ENCODE results near the gene SLC25A34.

The SLC25A34 gene

DNA sequence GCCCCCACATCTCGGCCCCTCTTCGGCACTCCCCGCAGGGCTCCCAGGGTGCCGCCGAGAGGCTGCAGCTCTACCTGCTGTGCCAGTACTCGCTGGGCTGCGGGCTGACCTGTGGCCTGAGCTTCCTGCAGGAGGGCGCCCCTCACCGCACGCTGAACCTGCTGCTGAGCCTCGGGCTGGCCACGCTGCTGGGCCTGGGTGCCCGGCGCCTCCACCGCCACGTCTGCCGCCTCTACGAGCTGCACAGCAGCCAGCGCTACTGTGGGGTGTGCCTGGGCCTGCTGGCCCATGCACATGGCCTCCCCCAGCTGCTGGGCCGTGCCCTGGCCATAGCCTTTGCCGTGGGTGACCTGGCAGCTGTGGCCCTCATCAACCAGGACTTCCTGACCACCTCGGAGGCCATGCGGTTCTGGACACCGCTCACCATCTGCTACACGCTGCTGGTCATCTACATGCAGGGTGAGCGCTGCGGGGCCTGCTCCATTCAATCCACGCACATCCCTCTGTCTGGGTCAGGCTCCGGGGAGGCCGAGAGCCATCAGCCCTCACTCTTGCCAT is 8.1 kb downstream of the SLC25A34 start:
- Histone ChIP-seq H3K36me3 (ENCODE audit: insufficient read depth, low read length) (no peaks in the 10 kb centered on the region), H3K9me3 (ENCODE audit: control insufficient read depth, insufficient read depth, low read length) (no peaks in the 10 kb centered on the region), H3K9ac (ENCODE audit: low read depth, low read length) (no peak overlapping the region), H3K4me1 (ENCODE audit: insufficient read depth, low read length) (peaks cover 6% of the 10 kb centered on the region; the same call in 1 of the 2 replicates)

DNA sequence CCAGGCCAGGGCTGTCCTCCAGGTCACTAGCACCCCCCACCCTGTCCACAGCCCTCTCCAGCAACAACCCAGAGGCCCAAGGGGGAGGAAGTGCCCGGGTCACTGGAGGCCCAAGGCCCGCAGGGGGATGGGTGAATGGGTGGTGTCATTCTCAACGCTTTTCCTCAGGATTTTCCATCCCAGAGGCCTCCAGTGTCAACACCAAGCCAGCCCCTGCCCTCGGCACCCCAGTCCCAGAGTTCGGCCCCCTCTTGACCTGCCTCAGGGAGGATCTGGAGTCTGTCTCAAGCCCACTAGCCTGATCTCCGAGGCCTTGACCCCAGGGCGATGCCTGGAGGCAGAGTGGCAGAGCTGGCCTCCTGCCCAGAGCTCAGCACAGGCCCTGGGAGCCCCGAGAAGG is 11.3 kb downstream of the SLC25A34 start:
- no peaks in the 10 kb centered on the region for H3K9me3 ChIP-seq (ENCODE audit: control insufficient read depth, insufficient read depth, low read length)
- H3K36me3 ChIP-seq (ENCODE audit: insufficient read depth, low read length), result no peaks in the 10 kb centered on the region
- H3K9ac ChIP-seq (ENCODE audit: low read depth, low read length), result no peak overlapping the region
- H3K4me1 ChIP-seq (ENCODE audit: insufficient read depth, low read length), result peaks cover 13% of the 10 kb centered on the region; the same call in 1 of the 2 replicates

DNA sequence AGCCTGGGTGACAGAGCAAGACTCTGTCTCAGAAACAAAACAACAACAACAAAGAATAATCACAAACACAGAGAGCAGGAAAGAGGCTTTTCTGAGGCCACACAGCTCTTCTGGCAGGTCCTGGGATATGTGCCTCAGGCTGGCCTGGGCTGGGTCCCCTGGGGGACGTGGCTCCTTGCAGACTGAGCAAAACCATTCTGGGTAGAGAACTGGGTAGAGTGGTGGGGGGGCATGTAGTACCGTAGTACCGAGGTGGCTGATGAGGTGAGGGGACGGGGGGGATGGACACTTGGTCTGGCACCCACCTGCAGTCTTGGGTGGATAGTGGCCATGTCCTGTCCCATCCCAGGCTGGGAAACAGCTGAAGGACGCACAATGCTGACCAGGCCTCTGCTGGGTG is 12.2 kb downstream of the SLC25A34 start:
- no peaks in the 10 kb centered on the region for H3K9me3 ChIP-seq (ENCODE audit: control insufficient read depth, insufficient read depth, low read length)
- H3K4me1 ChIP-seq (ENCODE audit: insufficient read depth, low read length), result peaks cover 13% of the 10 kb centered on the region; the same call in 1 of the 2 replicates

DNA sequence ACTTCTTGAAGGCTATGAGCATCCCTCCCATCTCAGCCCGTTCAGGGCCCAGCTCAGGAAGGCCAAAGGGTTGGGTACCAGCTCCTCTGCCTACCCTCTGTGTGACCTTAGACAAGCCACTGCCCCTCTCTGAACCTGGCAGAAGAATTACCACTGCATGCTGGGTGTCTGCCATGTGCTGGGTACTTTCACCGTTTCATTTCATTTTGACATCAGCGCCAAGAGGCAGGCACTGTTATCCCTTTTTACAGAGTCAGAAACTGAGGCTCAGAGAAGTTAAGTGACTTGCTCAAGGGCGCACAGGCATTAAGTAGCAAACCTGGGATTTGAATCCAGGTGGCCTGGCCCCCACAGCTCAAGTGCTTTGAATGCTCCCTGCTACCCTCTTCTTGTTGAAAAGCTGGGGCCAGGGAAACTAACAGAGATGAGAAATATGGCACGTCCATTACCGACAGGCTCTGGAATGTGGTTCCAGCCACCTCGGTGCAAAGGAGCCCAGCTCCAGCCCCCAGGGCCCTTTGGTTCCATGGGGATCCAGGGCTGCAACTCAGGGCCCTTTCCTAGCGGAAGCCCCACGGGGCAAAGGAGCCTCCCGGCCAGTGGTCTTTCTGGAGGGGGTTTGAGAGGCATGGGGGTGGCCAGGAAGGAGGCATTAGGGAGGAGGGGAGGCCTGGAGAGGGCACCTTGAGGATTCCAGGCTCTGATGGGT is 12.8 kb downstream of the SLC25A34 start:
- Histone ChIP-seq H3K36me3 (ENCODE audit: insufficient read depth, low read length) (no peaks in the 10 kb centered on the region), H3K4me1 (ENCODE audit: insufficient read depth, low read length) (peaks cover 13% of the 10 kb centered on the region; the same call in 1 of the 2 replicates), H3K9ac (ENCODE audit: low read depth, low read length) (no peak overlapping the region)

More for the DNA sequence above, 12.2 kb downstream of the SLC25A34 start:
- Histone ChIP-seq H3K36me3 (ENCODE audit: insufficient read depth, low read length) (no peaks in the 10 kb centered on the region), H3K9ac (ENCODE audit: low read depth, low read length) (no peak overlapping the region)

DNA sequence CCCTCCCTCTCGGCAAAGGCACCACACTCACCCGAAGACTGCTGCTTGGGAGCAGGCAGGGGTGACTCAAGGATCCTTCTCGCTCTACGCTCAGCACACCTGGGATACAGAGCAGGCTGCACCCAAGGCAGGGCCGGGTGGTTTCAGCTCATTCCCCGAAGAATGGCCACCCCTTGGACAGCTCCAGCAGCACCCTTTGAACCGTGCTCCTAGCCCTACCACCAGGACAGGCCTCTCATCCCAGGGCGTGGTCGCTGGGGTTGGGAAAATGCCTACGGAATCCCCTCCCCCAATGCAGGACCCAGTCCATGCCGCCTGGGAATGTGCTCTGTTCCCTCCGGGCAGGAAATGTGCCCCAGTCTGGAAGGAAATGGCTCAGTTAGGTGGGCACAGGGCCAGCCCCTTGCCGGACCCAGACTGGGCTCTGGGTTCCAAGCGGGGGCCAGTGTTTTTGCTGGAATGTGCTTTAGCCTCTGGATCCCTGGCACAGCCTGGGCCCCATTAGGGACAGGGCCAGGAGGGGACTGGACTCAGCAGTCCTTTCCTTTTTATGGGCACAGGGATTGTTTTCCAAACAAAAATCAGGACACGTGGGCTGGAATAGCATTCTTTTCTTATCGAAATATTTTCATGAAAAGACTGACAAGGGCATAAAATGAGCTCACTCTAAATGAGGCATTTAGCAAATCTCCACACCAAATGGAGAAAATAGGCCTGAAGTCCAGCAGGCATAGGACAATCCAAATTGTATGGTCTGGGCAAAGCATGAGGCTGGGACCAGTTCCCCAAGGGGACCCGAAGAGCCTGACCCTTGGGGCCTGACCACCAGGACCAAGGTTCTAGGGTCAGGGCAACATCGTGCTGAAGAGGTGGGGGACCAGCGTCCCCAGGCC is 13.6 kb downstream of the SLC25A34 start:
- Histone ChIP-seq H3K4me1 (ENCODE audit: insufficient read depth, low read length) (peaks cover 13% of the 10 kb centered on the region; the same call in 1 of the 2 replicates), H3K36me3 (ENCODE audit: insufficient read depth, low read length) (no peaks in the 10 kb centered on the region), H3K9me3 (ENCODE audit: control insufficient read depth, insufficient read depth, low read length) (no peaks in the 10 kb centered on the region), H3K9ac (ENCODE audit: low read depth, low read length) (no peak overlapping the region; the same call in 1 of the 2 replicates)

More for the DNA sequence above, 12.8 kb downstream of the SLC25A34 start:
- no peaks in the 10 kb centered on the region for H3K9me3 ChIP-seq (ENCODE audit: control insufficient read depth, insufficient read depth, low read length)

DNA sequence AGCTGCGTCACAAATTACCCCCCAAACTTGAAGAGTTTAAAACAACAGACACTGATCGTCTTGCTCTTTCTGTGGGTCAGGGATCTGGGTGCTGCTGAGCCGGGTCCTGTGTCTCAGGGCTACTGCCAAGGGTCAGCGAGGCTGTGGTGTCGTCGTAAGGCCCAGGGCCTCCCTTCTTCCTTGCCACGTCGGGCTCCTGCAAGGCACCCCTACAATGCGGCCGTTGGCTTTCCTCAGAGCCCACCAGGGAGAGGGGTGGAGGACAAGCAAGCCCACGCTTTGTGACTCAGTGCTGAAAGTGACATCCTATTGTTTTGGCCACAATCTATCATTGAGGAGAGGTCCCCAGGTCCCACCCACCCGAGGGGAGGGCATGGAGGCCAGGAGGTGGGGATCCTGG is 14.9 kb downstream of the SLC25A34 start:
- H3K36me3 ChIP-seq (ENCODE audit: insufficient read depth, low read length), result no peaks in the 10 kb centered on the region
- no peaks in the 10 kb centered on the region for H3K9me3 ChIP-seq (ENCODE audit: control insufficient read depth, insufficient read depth, low read length)
- H3K9ac ChIP-seq (ENCODE audit: low read depth, low read length), result no peak overlapping the region
- peaks cover 21% of the 10 kb centered on the region for H3K4me1 ChIP-seq (ENCODE audit: insufficient read depth, low read length)

DNA sequence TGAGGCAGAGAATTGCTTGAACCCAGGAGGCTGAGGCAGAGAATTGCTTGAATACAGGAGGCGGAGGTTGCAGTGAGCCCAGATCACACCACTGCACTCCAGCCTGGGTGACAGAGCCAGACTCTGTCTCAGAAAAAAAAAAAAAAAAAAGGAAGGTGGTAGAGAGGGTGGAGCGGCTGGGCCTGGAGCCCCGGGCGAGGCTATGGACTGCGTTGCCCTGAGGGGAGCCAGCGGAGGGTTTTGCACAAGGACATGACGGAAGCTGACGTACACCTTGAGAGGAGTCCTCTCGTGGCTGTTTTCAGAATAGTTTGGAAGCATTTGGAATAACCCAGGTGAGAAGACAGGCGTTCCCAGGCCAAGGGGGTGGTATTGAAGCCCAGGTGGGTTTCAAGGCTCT is 15.7 kb downstream of the SLC25A34 start:
- Histone ChIP-seq H3K4me1 (ENCODE audit: insufficient read depth, low read length) (peaks cover 28% of the 10 kb centered on the region), H3K36me3 (ENCODE audit: insufficient read depth, low read length) (no peaks in the 10 kb centered on the region), H3K9me3 (ENCODE audit: control insufficient read depth, insufficient read depth, low read length) (no peaks in the 10 kb centered on the region), H3K9ac (ENCODE audit: low read depth, low read length) (no peak overlapping the region)

DNA sequence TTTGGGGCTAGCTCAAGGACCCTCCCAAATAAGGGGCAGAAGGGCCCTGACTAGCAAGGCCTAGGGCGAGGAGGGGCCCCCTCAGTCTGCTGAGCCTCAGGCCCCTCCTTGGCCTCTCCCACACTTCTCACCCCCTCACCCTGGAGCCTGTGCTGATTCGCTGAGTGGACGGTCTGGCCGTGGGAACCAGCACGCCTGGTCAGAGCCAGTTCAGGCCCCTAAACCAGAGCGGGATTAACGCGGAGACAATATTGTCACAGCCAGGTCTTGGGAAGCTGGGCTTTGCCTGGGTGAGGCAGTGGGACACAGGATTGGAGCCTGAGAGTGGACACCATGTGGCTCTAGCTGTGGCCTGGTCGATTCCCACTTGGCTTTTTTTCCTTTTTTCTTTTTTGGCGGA is 17.7 kb downstream of the SLC25A34 start:
- Histone ChIP-seq H3K36me3 (ENCODE audit: insufficient read depth, low read length) (no peaks in the 10 kb centered on the region), H3K4me1 (ENCODE audit: insufficient read depth, low read length) (peaks cover 39% of the 10 kb centered on the region), H3K9ac (ENCODE audit: low read depth, low read length) (no peak overlapping the region), H3K9me3 (ENCODE audit: control insufficient read depth, insufficient read depth, low read length) (no peaks in the 10 kb centered on the region)

DNA sequence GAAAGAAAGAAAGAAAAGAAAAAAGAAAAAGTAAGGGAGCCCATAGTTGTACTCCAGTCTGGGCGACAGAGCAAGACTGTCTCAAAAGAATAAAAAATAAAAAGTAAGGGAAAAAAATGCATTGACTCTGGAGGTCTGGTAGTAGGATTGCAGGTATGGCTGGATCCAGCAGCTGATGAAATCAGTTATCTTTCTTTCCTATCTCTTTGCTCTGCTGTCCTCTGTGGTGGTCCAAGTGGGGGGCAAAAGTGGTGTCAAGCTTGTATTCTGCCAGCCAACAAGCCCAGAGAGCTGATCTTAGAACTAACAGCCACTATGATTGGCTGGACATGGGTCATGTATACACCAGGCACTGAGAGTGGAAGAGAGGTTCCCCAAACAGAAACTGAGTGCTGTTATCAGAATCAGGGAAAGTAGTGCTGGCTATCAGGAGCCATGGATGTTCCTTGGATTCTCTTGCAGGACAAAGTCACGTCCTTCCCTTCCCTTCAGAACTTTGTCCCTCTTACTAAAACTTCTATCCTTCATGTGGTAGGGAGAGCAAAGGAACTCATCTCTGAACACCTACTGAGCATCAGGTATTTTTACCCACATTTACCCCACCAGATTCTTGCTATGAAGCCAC is 19.1 kb downstream of the SLC25A34 start:
- Histone ChIP-seq H3K4me1 (ENCODE audit: insufficient read depth, low read length) (peaks cover 27% of the 10 kb centered on the region), H3K9me3 (ENCODE audit: control insufficient read depth, insufficient read depth, low read length) (no peaks in the 10 kb centered on the region), H3K36me3 (ENCODE audit: insufficient read depth, low read length) (no peaks in the 10 kb centered on the region), H3K9ac (ENCODE audit: low read depth, low read length) (no peak overlapping the region)

DNA sequence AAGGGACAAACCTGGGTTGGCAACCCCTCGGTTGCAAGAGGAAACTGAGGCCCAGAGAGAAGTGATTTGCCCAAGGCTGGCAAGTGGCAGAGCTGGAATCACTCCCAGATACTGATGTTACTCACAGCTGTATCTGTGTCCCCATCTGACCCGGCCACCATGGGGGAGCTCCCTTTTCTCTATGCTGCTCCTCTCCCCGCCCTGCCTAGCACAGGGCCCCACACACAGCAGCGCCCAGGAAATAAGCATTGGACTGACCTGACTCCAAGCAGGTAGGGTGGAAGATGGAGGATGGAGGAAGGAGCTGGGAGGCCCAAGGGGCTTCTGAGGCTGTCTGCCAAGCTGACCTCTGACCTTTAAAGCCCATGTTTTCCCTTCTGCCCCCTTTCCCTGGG is 19.6 kb downstream of the SLC25A34 start:
- H3K9ac ChIP-seq (ENCODE audit: low read depth, low read length), result no peak overlapping the region
- H3K4me1 ChIP-seq (ENCODE audit: insufficient read depth, low read length), result peaks cover 26% of the 10 kb centered on the region
- no peaks in the 10 kb centered on the region for H3K9me3 ChIP-seq (ENCODE audit: control insufficient read depth, insufficient read depth, low read length)
- no peaks in the 10 kb centered on the region for H3K36me3 ChIP-seq (ENCODE audit: insufficient read depth, low read length)

DNA sequence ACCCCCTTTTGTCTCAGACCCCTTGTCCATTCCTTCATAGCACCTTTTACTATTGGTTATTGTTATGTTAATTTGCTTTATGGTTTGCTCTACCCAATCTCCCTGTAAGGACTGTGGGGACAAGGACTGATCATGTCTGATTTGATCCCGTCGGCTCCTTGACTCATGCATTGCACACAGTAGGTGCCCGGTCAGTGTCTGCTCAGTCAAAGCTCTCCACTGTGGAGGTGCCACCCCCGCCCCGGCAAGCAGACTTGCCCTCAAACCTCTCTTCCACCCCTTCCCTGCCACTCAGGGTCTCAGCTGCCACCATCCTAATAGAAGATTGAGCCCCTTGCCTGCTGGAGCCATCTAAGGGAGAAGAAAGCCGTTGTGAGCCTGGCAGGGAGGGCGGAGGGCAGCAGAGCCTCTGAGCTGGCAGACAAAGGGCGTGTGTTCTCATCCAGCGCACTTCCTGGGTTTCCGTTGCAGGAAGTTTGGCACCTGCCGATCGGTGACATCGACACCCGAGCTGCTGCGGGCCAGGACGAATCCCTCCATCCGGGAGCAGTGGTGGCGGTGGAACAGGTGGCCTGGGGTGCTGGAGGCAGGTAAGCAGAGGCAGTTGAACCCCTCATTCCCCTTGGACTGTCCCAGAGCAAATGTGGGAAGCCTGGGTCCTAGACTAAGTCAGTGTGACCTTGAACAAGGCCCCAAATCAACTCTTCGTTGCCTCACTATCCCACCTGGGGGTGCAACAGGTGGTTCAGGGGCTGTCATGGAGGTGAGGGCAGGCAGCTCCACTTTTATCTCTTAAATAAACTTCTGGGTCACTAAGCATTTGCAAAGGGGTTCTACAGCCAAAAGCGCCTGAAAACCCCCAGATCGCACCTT is 20.3 kb downstream of the SLC25A34 start:
- H3K4me1 ChIP-seq (ENCODE audit: insufficient read depth, low read length), result peaks cover 33% of the 10 kb centered on the region
- H3K9me3 ChIP-seq (ENCODE audit: control insufficient read depth, insufficient read depth, low read length), result no peaks in the 10 kb centered on the region
- H3K9ac ChIP-seq (ENCODE audit: low read depth, low read length), result no peak overlapping the region
- no peaks in the 10 kb centered on the region for H3K36me3 ChIP-seq (ENCODE audit: insufficient read depth, low read length)

DNA sequence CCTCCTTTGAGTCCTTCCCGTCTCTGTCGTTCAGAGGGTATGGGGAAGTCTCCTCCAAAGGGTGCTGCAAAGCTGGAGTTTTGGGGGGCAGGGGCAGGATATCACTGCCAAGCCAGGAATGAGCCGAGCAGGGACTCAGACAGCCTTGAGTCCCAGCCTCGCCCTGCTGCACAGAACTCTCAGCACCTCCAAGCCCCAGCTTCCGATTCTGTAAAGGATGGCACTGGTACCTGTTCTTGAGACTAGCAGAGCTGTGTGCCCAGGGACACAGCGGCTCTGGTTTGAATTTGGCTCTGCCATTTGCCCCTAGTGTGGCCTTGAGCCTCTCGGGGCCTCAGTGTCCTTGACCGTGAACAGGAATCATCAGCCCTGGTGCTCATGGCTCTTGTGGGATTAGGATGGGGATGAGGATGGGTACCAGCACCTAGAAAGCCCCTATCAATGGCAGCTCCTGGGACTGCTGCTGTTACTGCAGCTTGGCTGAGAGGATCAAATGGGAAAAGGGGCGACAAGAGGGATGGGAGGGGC is 21.0 kb downstream of the SLC25A34 start:
- peaks cover 34% of the 10 kb centered on the region for H3K4me1 ChIP-seq (ENCODE audit: insufficient read depth, low read length)
- H3K9me3 ChIP-seq (ENCODE audit: control insufficient read depth, insufficient read depth, low read length), result no peaks in the 10 kb centered on the region
- no peaks in the 10 kb centered on the region for H3K36me3 ChIP-seq (ENCODE audit: insufficient read depth, low read length)
- peak overlapping the region; percentile 73 for H3K9ac ChIP-seq (ENCODE audit: low read depth, low read length)

DNA sequence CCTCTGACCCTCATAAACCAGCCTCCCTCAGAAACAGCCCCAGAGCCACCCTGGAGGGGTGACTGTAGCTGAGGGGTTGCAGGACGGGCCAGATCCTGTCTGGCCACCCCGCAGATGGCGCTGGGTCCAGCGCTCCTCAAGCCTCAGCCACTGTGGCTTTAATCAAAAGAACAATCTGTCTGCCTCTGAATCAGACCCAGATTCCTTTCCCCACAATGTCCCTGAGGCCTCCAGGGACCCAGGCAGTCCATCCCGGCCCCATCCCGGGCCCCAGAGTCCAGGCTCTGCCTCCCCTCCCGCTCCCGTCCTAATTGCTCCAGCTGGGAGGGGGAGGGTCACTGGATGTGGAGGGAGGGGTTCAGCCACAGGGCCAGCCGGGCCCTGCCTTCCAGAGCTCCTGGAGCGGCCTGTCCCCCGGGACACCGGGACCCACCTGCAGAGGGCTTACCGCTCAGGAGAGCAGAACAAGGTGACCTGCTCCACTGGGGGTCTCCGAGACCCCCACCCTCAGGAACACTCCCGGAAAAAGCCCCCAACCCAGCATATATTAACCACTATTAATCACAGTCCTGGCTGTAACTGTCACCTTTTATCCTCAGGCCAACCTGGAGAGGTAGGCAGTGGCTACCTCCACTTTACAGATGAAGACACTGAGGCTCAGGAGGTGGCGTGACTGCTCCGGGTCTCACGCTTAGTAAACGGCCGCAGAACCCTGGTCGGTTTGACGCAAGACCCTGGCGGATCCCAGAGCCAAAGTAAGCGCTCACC is 21.7 kb downstream of the SLC25A34 start:
- Histone ChIP-seq H3K9me3 (ENCODE audit: control insufficient read depth, insufficient read depth, low read length) (no peaks in the 10 kb centered on the region), H3K36me3 (ENCODE audit: insufficient read depth, low read length) (no peaks in the 10 kb centered on the region), H3K4me1 (ENCODE audit: insufficient read depth, low read length) (peaks cover 34% of the 10 kb centered on the region), H3K9ac (ENCODE audit: low read depth, low read length) (peak overlapping the region; percentile 73)

Measured in ES-I3 (cell line).